Activated B cell treated with CpG ODN at 0.5 μM for 24 hours (primary cell): Measurements from ENCODE around the gene PYGB. TPM values are rescaled to one million over a fixed set of nuclear protein-coding genes. Genes with fewer than 3 reads are reported as not detected.

Experiments
- ATAC-seq: fragments of 200-7000 bp; cut with Tn5 transposase; one replicate; pipeline ENCODE4 v1.10.0; 2021; ENCODE audit warnings: low read depth, mild to moderate bottlenecking, moderate library complexity
- CTCF ChIA-PET: fragments of 350-600 bp; sonication (Branson Sonifier 250); formaldehyde crosslinking; loops from one replicate; lab custom pipeline; 2021; ENCODE audit warnings: antibody characterized with exemption; lab: Charles Lee
- POLR2A ChIA-PET: fragments of 350-600 bp; sonication (Branson Sonifier 250); formaldehyde crosslinking; loops from one replicate; lab custom pipeline; 2021; ENCODE audit warnings: antibody characterized with exemption; lab: Charles Lee
- DNase-seq: peaks from one replicate; pipeline ENCODE4 v3.0.0; 2022
- H3K27ac Mint-ChIP-seq: one replicate; pipeline ENCODE4 v1.8.0; 2020; ENCODE audit warnings: mixed read lengths
- H3K27me3 Mint-ChIP-seq: one replicate; pipeline ENCODE4 v1.8.0; 2021; ENCODE audit warnings: mixed read lengths
- H3K36me3 Mint-ChIP-seq: one replicate; pipeline ENCODE4 v1.8.0; 2021; ENCODE audit warnings: low read depth, mixed read lengths
- H3K4me1 Mint-ChIP-seq: one replicate; pipeline ENCODE4 v1.8.0; 2021; ENCODE audit warnings: mixed read lengths
- H3K4me3 Mint-ChIP-seq: one replicate; pipeline ENCODE4 v1.8.0; 2020; ENCODE audit warnings: mild to moderate bottlenecking, mixed read lengths
- H3K9me3 Mint-ChIP-seq: one replicate; pipeline ENCODE4 v1.8.0; 2020; ENCODE audit warnings: mixed read lengths
- CTCF ChIP-seq: fragments of 200-600 bp; IDR thresholded peaks from one replicate; pipeline ENCODE4 v1.8.0; 2022; ENCODE audit warnings: antibody characterized with exemption, mild to moderate bottlenecking
- intact Hi-C: fragments of 100-400 bp; cut with micrococcal nuclease; formaldehyde crosslinking; loops from one replicate; pipeline ENCODE4 v1.15.1; 2024
- total RNA-seq: library from RNA; stranded (reverse); gene quantifications from 2 replicates; pipeline ENCODE4 v1.2.3, GENCODE V29; 2022

PYGB gene
- total RNA-seq, 1 donor from 2014 or later: 23.5 TPM

DNA sequence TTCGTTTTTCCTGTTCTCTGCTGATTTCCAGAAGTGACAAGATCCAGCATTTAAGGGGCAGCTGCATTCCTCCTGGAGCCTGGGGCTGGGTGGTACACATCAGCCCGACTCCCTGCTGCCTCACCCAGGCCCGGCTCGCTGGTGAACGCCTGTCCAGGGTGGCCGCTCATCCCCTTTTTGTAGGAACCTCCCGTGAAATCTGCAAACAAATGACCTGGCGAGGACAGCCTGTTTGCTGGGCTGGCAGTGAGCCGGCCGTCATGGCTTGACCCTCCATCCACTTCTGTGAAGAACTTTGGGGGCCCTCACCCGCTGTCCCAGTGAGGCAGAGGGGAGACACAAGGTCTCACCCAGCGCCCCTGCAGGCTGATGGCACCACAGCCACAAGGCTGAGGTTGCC is 39.0 kb downstream of the PYGB start:
- Mint-ChIP-seq H3K27me3 (no peaks in the 10 kb centered on the region), H3K4me1 (peaks cover 16% of the 10 kb centered on the region), H3K4me3 (no peak overlapping the region), H3K36me3 (peaks cover 70% of the 10 kb centered on the region), H3K9me3 (no peaks in the 10 kb centered on the region), H3K27ac (no peak overlapping the region)
- ChIA-PET CTCF (no interaction called here), POLR2A (no interaction called here)
- TF ChIP-seq CTCF: no peak
- DNase-seq: peak; percentile 7
- ATAC-seq: no peak
- intact Hi-C loops: no loop called here

DNA sequence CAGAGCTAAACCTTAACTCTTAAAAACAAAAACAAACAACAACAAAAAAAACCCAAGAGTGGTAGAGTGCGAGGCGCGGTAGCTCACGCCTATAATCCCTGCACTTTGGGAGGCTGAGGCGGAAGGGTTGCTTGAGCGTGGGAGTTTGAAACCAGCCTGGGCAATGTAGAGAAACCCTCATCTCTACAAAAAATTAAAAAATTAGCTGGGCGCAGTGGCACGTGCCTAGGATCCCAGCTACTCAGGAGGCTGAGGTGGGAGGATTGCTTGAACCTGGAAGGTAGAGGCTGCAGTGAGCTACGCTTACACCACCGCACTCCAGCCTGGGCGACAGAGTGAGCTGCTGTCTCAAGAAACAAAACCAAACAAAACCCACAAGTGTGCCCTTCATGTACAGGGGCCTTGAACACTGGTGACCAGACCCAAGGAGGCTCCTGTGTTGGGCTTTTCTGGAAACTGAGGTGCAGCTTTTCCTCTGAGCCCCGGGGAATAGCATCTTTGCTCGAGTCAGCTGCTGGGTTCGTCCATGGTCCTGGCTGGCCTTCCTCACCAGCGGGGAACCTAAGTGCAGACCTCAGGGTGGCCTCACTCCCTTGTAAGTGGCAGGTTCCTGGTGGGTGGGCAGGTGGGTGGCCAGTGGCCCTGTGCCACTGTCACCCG is 39.9 kb downstream of the PYGB start:
- Mint-ChIP-seq H3K9me3 (no peaks in the 10 kb centered on the region), H3K27ac (no peak overlapping the region), H3K4me1 (peaks cover 8% of the 10 kb centered on the region), H3K4me3 (no peak overlapping the region), H3K36me3 (peaks cover 65% of the 10 kb centered on the region), H3K27me3 (no peaks in the 10 kb centered on the region)
- POLR2A ChIA-PET: no interaction called here
- ATAC-seq (no peak), DNase-seq (no peak)
- no peak for TF ChIP-seq CTCF
- CTCF ChIA-PET: no interaction called here
- intact Hi-C loops: loop anchor here (2.0 kb wide), 1 partner anchor 39 kb away; the partner anchor contains the start of gene PYGB

- ATAC-seq: peak; percentile 92
- Mint-ChIP-seq H3K9me3 (no peaks in the 10 kb centered on the region), H3K27me3 (no peaks in the 10 kb centered on the region), H3K27ac (no peak overlapping the region), H3K4me3 (no peak overlapping the region), H3K36me3 (peaks cover 60% of the 10 kb centered on the region), H3K4me1 (peaks cover 7% of the 10 kb centered on the region)
- ChIA-PET CTCF (no interaction called here), POLR2A (no interaction called here)
- TF ChIP-seq CTCF: no peak
- no peak for DNase-seq
- intact Hi-C loops: loop anchor here (2.0 kb wide), 1 partner anchor 40 kb away; the partner anchor contains the start of gene PYGB
Observed at GRCh38 chr20:25288291-25289181, 40.7 kb downstream of the PYGB start.

GRCh38 chr20:25289886-25290597 is 42.2 kb downstream of the PYGB start:
- Mint-ChIP-seq H3K36me3 (peaks cover 50% of the 10 kb centered on the region), H3K27me3 (no peaks in the 10 kb centered on the region), H3K4me1 (peaks cover 11% of the 10 kb centered on the region), H3K27ac (no peak overlapping the region), H3K4me3 (no peak overlapping the region), H3K9me3 (no peaks in the 10 kb centered on the region)
- CTCF ChIA-PET: interaction anchor here (0.7 kb wide), 1 partner anchor 23 kb away, joined by 3 read pairs; no protein-coding TSS in a partner anchor
- no peak for TF ChIP-seq CTCF
- POLR2A ChIA-PET: no interaction called here
- ATAC-seq: no peak
- intact Hi-C loops: loop anchor here (2.0 to 5.0 kb wide), 3 partner anchors 41 to 332 kb away; partner anchors contain the start of genes ACSS1, NANP and PYGB
- DNase-seq: no peak
